Activated CD8-positive, alpha-beta T cell treated with anti-CD3 and anti-CD28 coated beads, Interleukin-2, amount 10 ng/mL, durations not matched to agents 7 days and 5 days (primary cell): ENCODE results near the gene SH3BP4. TPM values are rescaled to one million over a fixed set of nuclear protein-coding genes. Genes with fewer than 3 reads are reported as not detected.

Experiments
- ATAC-seq: fragments of 150-1000 bp; cut with Tn5 transposase; one replicate; pipeline ENCODE4 v1.10.0; 2021; ENCODE audit warnings: moderate library complexity
- CTCF ChIA-PET: fragments of 350-600 bp; sonication (Branson Sonifier 250); formaldehyde crosslinking; loops from one replicate; lab custom pipeline; 2021; ENCODE audit warnings: antibody characterized with exemption; lab: Charles Lee
- POLR2A ChIA-PET: fragments of 350-600 bp; sonication (Branson Sonifier 250); formaldehyde crosslinking; loops from one replicate; lab custom pipeline; 2021; ENCODE audit warnings: antibody characterized with exemption; lab: Charles Lee
- DNase-seq: peaks from one replicate; pipeline ENCODE4 v3.0.0-alpha.2; 2020
- H3K27ac Mint-ChIP-seq: one replicate; pipeline ENCODE4 v1.8.0; 2021; ENCODE audit warnings: mild to moderate bottlenecking, mixed read lengths
- H3K27me3 Mint-ChIP-seq: one replicate; pipeline ENCODE4 v1.8.0; 2021; ENCODE audit warnings: low read depth, mixed read lengths
- H3K36me3 Mint-ChIP-seq: one replicate; pipeline ENCODE4 v1.8.0; 2021; ENCODE audit warnings: low read depth, mixed read lengths
- H3K4me1 Mint-ChIP-seq: one replicate; pipeline ENCODE4 v1.8.0; 2021; ENCODE audit warnings: low read depth, mixed read lengths
- H3K4me3 Mint-ChIP-seq: one replicate; pipeline ENCODE4 v1.8.0; 2021; ENCODE audit warnings: mild to moderate bottlenecking, mixed read lengths
- H3K9me3 Mint-ChIP-seq: one replicate; pipeline ENCODE4 v1.8.0; 2022; ENCODE audit warnings: mixed read lengths; ENCODE audit not compliant: insufficient read depth
- total RNA-seq, 2 experiments: library from RNA; stranded (reverse); gene quantifications; one replicate each; pipeline ENCODE4 v1.2.3, GENCODE V29; 2021

SH3BP4 gene
- total RNA-seq, 2 experiments from 2014 or later = not detected

- POLR2A ChIA-PET = no interaction called here
- H3K4me1 Mint-ChIP-seq = no peaks in the 10 kb centered on the region
- no peak for ATAC-seq
These were observed 40.0 kb downstream of the SH3BP4 start for GRCh38 chr2:234991793-234992192.

GRCh38 chr2:234992196-234992595 is 40.4 kb downstream of the SH3BP4 start:
- Mint-ChIP-seq H3K27ac (no peak overlapping the region), H3K4me3 (no peak overlapping the region), H3K36me3 (no peaks in the 10 kb centered on the region), H3K4me1 (no peaks in the 10 kb centered on the region), H3K9me3 (no peaks in the 10 kb centered on the region), H3K27me3 (peaks cover 7% of the 10 kb centered on the region)
- DNase-seq = no peak
- ATAC-seq = no peak
- ChIA-PET POLR2A (no interaction called here), CTCF (interaction anchor here (0.5 kb wide), 1 partner anchor 929 kb away, joined by 3 read pairs; no protein-coding TSS in a partner anchor)

More at GRCh38 chr2:234991793-234992192, 40.0 kb downstream of the SH3BP4 start:
- no peak overlapping the region for H3K4me3 Mint-ChIP-seq
- no peaks in the 10 kb centered on the region for H3K36me3 Mint-ChIP-seq
- CTCF ChIA-PET = interaction anchor here (0.5 kb wide), 1 partner anchor 929 kb away, joined by 3 read pairs; no protein-coding TSS in a partner anchor
- DNase-seq = no peak
- no peak overlapping the region for H3K27ac Mint-ChIP-seq
- H3K27me3 Mint-ChIP-seq = peaks cover 7% of the 10 kb centered on the region
- no peaks in the 10 kb centered on the region for H3K9me3 Mint-ChIP-seq

GRCh38 chr2:234992624-234993349 is 41.0 kb downstream of the SH3BP4 start:
- Mint-ChIP-seq H3K27me3 (peaks cover 7% of the 10 kb centered on the region), H3K36me3 (no peaks in the 10 kb centered on the region), H3K9me3 (no peaks in the 10 kb centered on the region), H3K27ac (no peak overlapping the region), H3K4me1 (no peaks in the 10 kb centered on the region), H3K4me3 (no peak overlapping the region)
- ATAC-seq (no peak), DNase-seq (no peak)
- ChIA-PET CTCF (no interaction called here), POLR2A (no interaction called here)

GRCh38 chr2:234993541-234993981 is 41.7 kb downstream of the SH3BP4 start:
- ChIA-PET CTCF (no interaction called here), POLR2A (no interaction called here)
- Mint-ChIP-seq H3K9me3 (no peaks in the 10 kb centered on the region), H3K27me3 (peaks cover 7% of the 10 kb centered on the region), H3K4me1 (no peaks in the 10 kb centered on the region), H3K36me3 (no peaks in the 10 kb centered on the region), H3K27ac (no peak overlapping the region), H3K4me3 (no peak overlapping the region)
- DNase-seq (no peak), ATAC-seq (no peak)

GRCh38 chr2:234994438-234995321 is 42.9 kb downstream of the SH3BP4 start:
- DNase-seq (no peak), ATAC-seq (no peak)
- H3K36me3 Mint-ChIP-seq = no peaks in the 10 kb centered on the region
- no peak overlapping the region for H3K4me3 Mint-ChIP-seq
- H3K9me3 Mint-ChIP-seq = no peaks in the 10 kb centered on the region
- no peak overlapping the region for H3K27ac Mint-ChIP-seq
- ChIA-PET POLR2A (no interaction called here), CTCF (no interaction called here)
- no peaks in the 10 kb centered on the region for H3K4me1 Mint-ChIP-seq
- H3K27me3 Mint-ChIP-seq = peaks cover 7% of the 10 kb centered on the region

- Mint-ChIP-seq H3K4me3 (no peak overlapping the region), H3K27me3 (peaks cover 7% of the 10 kb centered on the region), H3K36me3 (no peaks in the 10 kb centered on the region), H3K9me3 (no peaks in the 10 kb centered on the region), H3K27ac (no peak overlapping the region), H3K4me1 (no peaks in the 10 kb centered on the region)
- POLR2A ChIA-PET = no interaction called here
- DNase-seq (no peak), ATAC-seq (no peak)
- CTCF ChIA-PET = no interaction called here
These were observed 43.7 kb downstream of the SH3BP4 start for GRCh38 chr2:234995332-234996068.

- Mint-ChIP-seq H3K4me1 (no peaks in the 10 kb centered on the region), H3K27me3 (peaks cover 7% of the 10 kb centered on the region), H3K9me3 (no peaks in the 10 kb centered on the region), H3K36me3 (no peaks in the 10 kb centered on the region), H3K4me3 (no peak overlapping the region), H3K27ac (no peak overlapping the region)
- no peak for ATAC-seq
- CTCF ChIA-PET = no interaction called here
- no peak for DNase-seq
- POLR2A ChIA-PET = no interaction called here
These were observed 44.5 kb downstream of the SH3BP4 start for GRCh38 chr2:234996069-234996940.

GRCh38 chr2:234996941-234997270 is 45.1 kb downstream of the SH3BP4 start:
- ATAC-seq = no peak
- Mint-ChIP-seq H3K4me1 (no peaks in the 10 kb centered on the region), H3K36me3 (no peaks in the 10 kb centered on the region), H3K27me3 (peaks cover 7% of the 10 kb centered on the region), H3K27ac (no peak overlapping the region), H3K4me3 (no peak overlapping the region), H3K9me3 (no peaks in the 10 kb centered on the region)
- CTCF ChIA-PET = no interaction called here
- POLR2A ChIA-PET = no interaction called here
- no peak for DNase-seq

GRCh38 chr2:234997389-234997788 is 45.6 kb downstream of the SH3BP4 start:
- Mint-ChIP-seq H3K4me3 (no peak overlapping the region), H3K9me3 (no peaks in the 10 kb centered on the region), H3K27me3 (peaks cover 7% of the 10 kb centered on the region), H3K4me1 (no peaks in the 10 kb centered on the region), H3K36me3 (no peaks in the 10 kb centered on the region), H3K27ac (no peak overlapping the region)
- no peak for DNase-seq
- ChIA-PET POLR2A (no interaction called here), CTCF (no interaction called here)
- no peak for ATAC-seq

GRCh38 chr2:234998404-234999211 is 46.8 kb downstream of the SH3BP4 start:
- H3K27ac Mint-ChIP-seq = no peak overlapping the region
- CTCF ChIA-PET = no interaction called here
- peaks cover 4% of the 10 kb centered on the region for H3K27me3 Mint-ChIP-seq
- no peak for ATAC-seq
- no peak for DNase-seq
- no peaks in the 10 kb centered on the region for H3K9me3 Mint-ChIP-seq
- POLR2A ChIA-PET = no interaction called here
- H3K4me1 Mint-ChIP-seq = no peaks in the 10 kb centered on the region
- no peak overlapping the region for H3K4me3 Mint-ChIP-seq
- H3K36me3 Mint-ChIP-seq = no peaks in the 10 kb centered on the region
